Ascending aorta (tissue), 2 donors: ENCODE data around the gene RIN1. TPM values are rescaled to one million over a fixed set of nuclear protein-coding genes. Genes with fewer than 3 reads are reported as not detected.
"Not testable (repeated sequence)": the region's sequence is repeated elsewhere in the genome, so short reads cannot be mapped to it uniquely, and the experiment has no call there.

Experiments
- DNase-seq, 2 donors: peaks; one replicate each; pipeline ENCODE4 v3.0.0-alpha.2; 2019; ENCODE audit warnings: low spot score in 2 of 2
- H3K27ac ChIP-seq, 2 donors: fragments of 200-600 bp; sonication (generic); one replicate each; pipeline ENCODE4 v1.5.1; 2016 to 2017; ENCODE audit warnings: mild to moderate bottlenecking in 1 of 2
- H3K27me3 ChIP-seq: fragments of 200-600 bp; sonication (generic); one replicate; pipeline ENCODE4 v1.5.1; 2017
- H3K36me3 ChIP-seq, 2 donors: fragments of 200-600 bp; sonication (generic); one replicate each; pipeline ENCODE4 v1.5.1; 2016
- H3K4me1 ChIP-seq, 2 donors: fragments of 200-600 bp; sonication (generic); one replicate each; pipeline ENCODE4 v1.5.1; 2016 to 2017; ENCODE audit warnings: mild to moderate bottlenecking in 1 of 2
- H3K4me3 ChIP-seq, 2 donors: fragments of 200-600 bp; sonication (generic); one replicate each; pipeline ENCODE4 v1.5.1; 2016 to 2017; ENCODE audit warnings: mild to moderate bottlenecking in 1 of 2
- H3K9me3 ChIP-seq, 2 donors: fragments of 200-600 bp; sonication (generic); one replicate each; pipeline ENCODE4 v1.5.1; 2016
- CTCF ChIP-seq, 3 experiments: fragments of 200-600 bp in 2 of 3; fragments of 450-650 bp in 1 of 3; sonication (generic) in 2 of 3; IDR thresholded peaks; one replicate each; pipeline ENCODE4 v1.5.1; 2016 to 2019; ENCODE audit warnings: antibody characterized with exemption in 3 of 3, mild to moderate bottlenecking in 1 of 3, moderate library complexity in 1 of 3
- intact Hi-C: fragments of 100-400 bp; cut with DNase I; formaldehyde crosslinking; loops from one replicate; pipeline ENCODE4 v1.15.1; 2023
- total RNA-seq: library from RNA; depleted of rRNA; stranded (reverse); fragments of >200 nt; gene quantifications from one replicate; pipeline ENCODE4 v1.1.0, GENCODE V29; 2016

RIN1 gene
- total RNA-seq, 1 donor from 2014 or later = 28.5 TPM

DNA sequence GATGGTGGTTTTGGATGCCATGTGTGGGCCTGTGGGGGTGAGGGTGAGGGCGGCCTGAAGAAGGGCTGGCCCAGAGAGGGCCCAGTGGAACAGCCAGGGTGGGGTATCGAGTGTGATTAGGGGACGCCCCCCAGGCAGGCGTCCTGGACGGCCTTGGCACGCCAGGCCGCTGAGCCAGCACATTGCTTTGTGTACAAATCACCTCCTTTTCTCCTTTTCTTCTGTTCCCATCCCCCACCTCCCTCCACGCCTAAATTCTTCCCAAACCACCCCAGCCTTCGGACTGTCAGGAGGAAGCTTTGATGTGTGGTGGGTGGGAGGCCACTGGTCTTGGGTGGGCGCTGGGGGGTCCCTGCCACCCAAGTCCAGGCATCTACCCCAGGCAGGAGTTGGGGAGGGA, 11.6 kb downstream of the RIN1 start:
- Histone ChIP-seq H3K4me3 (no peak overlapping the region), H3K27me3 (no peaks in the 10 kb centered on the region), H3K4me1 (peaks cover 3 to 16% of the 10 kb centered on the region in 2 donors), H3K27ac (no peak overlapping the region), H3K9me3 (no peaks in the 10 kb centered on the region), H3K36me3 (no peaks in the 10 kb centered on the region)
- intact Hi-C loops = no loop called here
- TF ChIP-seq CTCF (IDR thresholded peaks at IDR 0.05) = no peak
- no peak for DNase-seq

DNA sequence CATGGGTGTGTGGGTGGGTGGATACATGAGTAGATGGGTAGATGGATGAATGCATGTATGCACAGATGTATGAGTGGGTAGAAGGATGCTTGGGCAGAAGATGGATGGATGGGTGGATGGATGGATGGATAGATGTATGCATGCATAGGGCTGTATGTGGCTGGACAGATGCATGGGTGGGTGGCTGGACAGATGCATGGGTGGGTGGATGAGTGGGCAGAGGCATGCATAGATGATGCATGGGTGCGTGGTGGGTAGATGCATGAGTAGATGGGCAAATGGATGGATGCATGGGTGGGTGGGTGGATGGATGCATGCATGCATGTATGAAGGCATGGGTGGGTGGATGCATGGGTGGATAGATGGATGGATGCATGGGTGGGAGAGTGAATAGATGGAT, 12.6 kb downstream of the RIN1 start:
- Histone ChIP-seq H3K9me3 (no peaks in the 10 kb centered on the region), H3K36me3 (no peaks in the 10 kb centered on the region), H3K27ac (no peak overlapping the region), H3K4me3 (no peak overlapping the region), H3K27me3 (no peaks in the 10 kb centered on the region), H3K4me1 (peaks cover 3 to 13% of the 10 kb centered on the region in 2 donors)
- TF ChIP-seq CTCF (IDR thresholded peaks at IDR 0.05) = no peak
- no peak for DNase-seq
- intact Hi-C loops = no loop called here

DNA sequence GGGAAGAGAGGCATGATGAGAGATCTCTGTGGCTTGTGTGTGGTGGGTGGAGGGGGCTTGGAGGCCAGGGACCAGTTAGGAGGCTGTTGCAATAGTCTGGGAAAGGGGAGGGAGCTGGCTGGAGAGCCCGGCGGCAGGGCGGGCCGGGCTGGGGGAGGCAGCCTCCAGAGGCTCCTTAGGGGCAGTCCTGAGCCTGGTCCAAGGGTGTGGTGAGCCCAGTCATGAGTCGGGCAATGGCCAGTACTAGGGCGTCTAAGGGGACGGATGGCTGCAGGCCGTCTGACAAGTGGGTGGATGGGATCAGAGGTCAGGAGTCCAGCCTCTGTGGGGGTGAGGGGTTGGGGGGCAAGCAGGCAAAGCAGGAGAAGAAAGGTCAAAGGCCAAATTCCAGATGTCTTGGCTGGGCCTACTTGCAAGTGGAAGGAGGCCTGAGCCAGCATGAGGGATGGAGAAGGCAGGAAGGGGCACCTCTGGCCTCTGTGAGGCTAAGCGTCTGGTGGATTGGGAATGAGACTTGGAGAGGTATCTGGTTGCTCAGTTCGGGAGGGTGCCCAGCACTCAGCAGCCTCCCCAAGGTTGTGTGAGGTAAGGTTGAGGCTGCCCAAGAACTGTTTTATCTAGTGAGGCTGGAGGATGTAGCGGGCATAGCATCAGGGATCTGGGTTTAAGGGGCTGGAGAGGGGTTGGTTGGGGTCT, 13.4 kb downstream of the RIN1 start:
- peaks cover 7 to 8% of the 10 kb centered on the region in 2 donors for H3K4me1 ChIP-seq
- TF ChIP-seq CTCF (IDR thresholded peaks at IDR 0.05) = no peak

GRCh38 chr11:66321606-66322005, 14.6 kb downstream of the RIN1 start:
- intact Hi-C loops = no loop called here
- Histone ChIP-seq H3K36me3 (no peaks in the 10 kb centered on the region), H3K27me3 (no peaks in the 10 kb centered on the region), H3K9me3 (no peaks in the 10 kb centered on the region), H3K27ac (no peak overlapping the region), H3K4me3 (no peak overlapping the region), H3K4me1 (peaks cover 14 to 19% of the 10 kb centered on the region in 2 donors)
- DNase-seq = no peak
- no peak for TF ChIP-seq CTCF (IDR thresholded peaks at IDR 0.05)

More for the DNA sequence above, 13.4 kb downstream of the RIN1 start:
- H3K27me3 ChIP-seq = no peaks in the 10 kb centered on the region
- no peak overlapping the region for H3K4me3 ChIP-seq
- no peaks in the 10 kb centered on the region for H3K36me3 ChIP-seq
- intact Hi-C loops = no loop called here
- H3K9me3 ChIP-seq = no peaks in the 10 kb centered on the region
- DNase-seq = no peak
- H3K27ac ChIP-seq = no peak overlapping the region

- H3K4me3 ChIP-seq, H3K27ac ChIP-seq, H3K9me3 ChIP-seq, DNase-seq, H3K36me3 ChIP-seq, intact Hi-C loops, H3K27me3 ChIP-seq: not testable (repeated sequence)
- H3K4me1 ChIP-seq = peaks cover 15 to 25% of the 10 kb centered on the region in 2 donors
These were observed 15.5 kb downstream of the RIN1 start for GRCh38 chr11:66320748-66321147.

DNA sequence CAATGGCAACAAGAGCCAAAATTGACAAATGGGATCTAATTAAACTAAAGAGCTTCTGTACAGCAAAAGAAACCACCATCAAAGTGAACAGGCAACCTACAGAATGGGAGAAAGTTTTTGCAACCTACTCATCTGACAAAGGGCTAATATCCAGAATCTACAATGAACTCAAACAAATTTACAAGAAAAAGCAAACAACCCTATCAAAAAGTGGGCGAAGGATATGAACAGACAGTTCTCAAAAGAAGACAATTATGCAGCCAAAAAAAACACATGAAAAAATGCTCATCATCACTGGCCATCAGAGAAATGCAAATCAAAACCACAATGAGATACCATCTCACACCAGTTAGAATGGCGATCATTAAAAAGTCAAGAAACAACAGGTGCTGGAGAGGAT, 15.9 kb downstream of the RIN1 start:
- H3K27ac ChIP-seq, intact Hi-C loops, H3K4me3 ChIP-seq, DNase-seq, H3K9me3 ChIP-seq, H3K36me3 ChIP-seq, H3K27me3 ChIP-seq: not testable (repeated sequence)
- peaks cover 15 to 25% of the 10 kb centered on the region in 2 donors for H3K4me1 ChIP-seq

DNA sequence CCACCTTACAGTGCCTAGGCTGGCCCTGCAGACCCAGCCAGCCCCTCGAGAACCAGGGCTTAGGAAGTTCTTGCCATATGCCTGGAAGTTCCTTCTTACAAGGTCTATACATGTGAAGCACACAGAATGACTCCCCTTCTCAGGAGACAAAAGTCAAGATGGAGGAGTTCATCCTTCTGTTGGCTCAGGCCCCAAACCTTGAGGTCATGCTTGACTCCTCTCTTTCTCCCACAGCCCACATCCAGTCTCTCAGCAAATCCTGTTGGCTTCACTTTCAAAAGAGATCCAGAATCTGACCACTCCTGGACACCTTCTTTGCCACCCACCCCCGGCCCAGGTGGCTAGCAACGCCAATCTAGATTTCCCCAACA, 17.6 kb downstream of the RIN1 start:
- no peak for DNase-seq
- Histone ChIP-seq H3K4me3 (no peak overlapping the region), H3K36me3 (no peaks in the 10 kb centered on the region), H3K4me1 (peaks cover 15 to 25% of the 10 kb centered on the region in 2 donors), H3K27me3 (no peaks in the 10 kb centered on the region), H3K9me3 (no peaks in the 10 kb centered on the region), H3K27ac (no peak overlapping the region)
- intact Hi-C loops = no loop called here
- TF ChIP-seq CTCF (IDR thresholded peaks at IDR 0.05) = no peak
